HepG2 (cell line): ENCODE data around the gene LHFPL2. TPM values are rescaled to one million over a fixed set of nuclear protein-coding genes. Genes with fewer than 3 reads are reported as not detected.

Experiments used
- ARHGAP35 ChIP-seq: sonication (generic); formaldehyde crosslinking; IDR thresholded peaks from 2 replicates; pipeline ENCODE4 v1.9.0; 2022; ENCODE audit warnings: mild to moderate bottlenecking, inconsistent platforms, moderate library complexity, missing genetic modification reagents, borderline replicate concordance
- DNMT1 ChIP-seq: sonication (generic); formaldehyde crosslinking; IDR thresholded peaks from 2 replicates; pipeline ENCODE4 v1.5.1; 2020; ENCODE audit warnings: mild to moderate bottlenecking, missing genetic modification reagents
- KLF12 ChIP-seq: sonication (generic); formaldehyde crosslinking; IDR thresholded peaks from 2 replicates; pipeline ENCODE4 v1.4.0; 2020; ENCODE audit warnings: missing genetic modification reagents, borderline replicate concordance
- MEIS2 ChIP-seq: sonication (generic); formaldehyde crosslinking; IDR thresholded peaks from 2 replicates; pipeline ENCODE4 v1.9.0; 2021; ENCODE audit warnings: mild to moderate bottlenecking, missing genetic modification reagents
- MNT ChIP-seq: fragments of 450-650 bp; IDR thresholded peaks from 2 replicates; pipeline ENCODE4 v1.6.1; 2016
- SMAD3 ChIP-seq: sonication (generic); formaldehyde crosslinking; IDR thresholded peaks from 2 replicates; pipeline ENCODE4 v1.4.0; 2020; ENCODE audit warnings: missing genetic modification reagents
- SOX6 ChIP-seq, 2 experiments: fragments of 450-650 bp in 1 of 2; sonication (generic) in 1 of 2; formaldehyde crosslinking in 1 of 2; IDR thresholded peaks; 2 replicates each; pipeline versions ENCODE4 v1.4.0 to v1.6.1; 2017 to 2020; ENCODE audit warnings: antibody characterized with exemption in 1 of 2, mild to moderate bottlenecking in 1 of 2, missing genetic modification reagents in 1 of 2
- XRCC5 ChIP-seq: fragments of 200-400 bp; formaldehyde crosslinking; optimal IDR thresholded peaks from 2 replicates; pipeline ENCODE3; 2017; ENCODE audit warnings: mild to moderate bottlenecking, low read length
- ZBTB25 ChIP-seq: IDR thresholded peaks from 2 replicates; pipeline ENCODE4 v1.6.1; 2018; ENCODE audit warnings: missing genetic modification reagents
- ZBTB39 ChIP-seq: sonication (generic); formaldehyde crosslinking; IDR thresholded peaks from 2 replicates; pipeline ENCODE4 v1.5.0; 2020; ENCODE audit warnings: missing genetic modification reagents
- ZBTB44 ChIP-seq: sonication (generic); formaldehyde crosslinking; IDR thresholded peaks from 2 replicates; pipeline ENCODE4 v1.4.0; 2020; ENCODE audit warnings: missing genetic modification reagents
- ZBTB7B ChIP-seq: sonication (generic); formaldehyde crosslinking; IDR thresholded peaks from 2 replicates; pipeline ENCODE4 v1.4.0; 2020; ENCODE audit warnings: missing genetic modification reagents
- ZFP90 ChIP-seq: sonication (generic); formaldehyde crosslinking; IDR thresholded peaks from 2 replicates; pipeline ENCODE4 v1.8.0; 2022; ENCODE audit warnings: missing genetic modification reagents, mild to moderate bottlenecking, inconsistent platforms, borderline replicate concordance
- ZNF235 ChIP-seq: sonication (generic); formaldehyde crosslinking; IDR thresholded peaks from 2 replicates; pipeline ENCODE4 v1.8.1; 2023; ENCODE audit warnings: mild to moderate bottlenecking, missing genetic modification reagents, borderline replicate concordance
- ZNF24 ChIP-seq: fragments of 450-650 bp; IDR thresholded peaks from 2 replicates; pipeline ENCODE4 v1.6.1; 2017; ENCODE audit warnings: antibody characterized with exemption, mild to moderate bottlenecking
- ZNF350 ChIP-seq: sonication (generic); formaldehyde crosslinking; IDR thresholded peaks from 2 replicates; pipeline ENCODE4 v1.4.0; 2020; ENCODE audit warnings: mild to moderate bottlenecking, low read depth, missing genetic modification reagents, borderline replicate concordance
- ZNF557 ChIP-seq: sonication (generic); formaldehyde crosslinking; IDR thresholded peaks from 2 replicates; pipeline ENCODE4 v1.4.0; 2020; ENCODE audit warnings: missing genetic modification reagents
- ZNF629 ChIP-seq: sonication (generic); formaldehyde crosslinking; conservative IDR thresholded peaks from 2 replicates; pipeline ENCODE4 v1.5.0; 2020; ENCODE audit warnings: missing genetic modification reagents
- ZNF639 ChIP-seq: conservative IDR thresholded peaks from 2 replicates; pipeline ENCODE4 v1.6.1; 2018; ENCODE audit warnings: missing genetic modification reagents
- ZNF737 ChIP-seq: sonication (generic); formaldehyde crosslinking; IDR thresholded peaks from 2 replicates; pipeline ENCODE4 v1.5.0; 2020; ENCODE audit warnings: missing genetic modification reagents, mild to moderate bottlenecking, borderline replicate concordance
- ZNF746 ChIP-seq: sonication (generic); formaldehyde crosslinking; IDR thresholded peaks from 2 replicates; pipeline ENCODE4 v1.8.0; 2022; ENCODE audit warnings: mild to moderate bottlenecking, missing genetic modification reagents
- ZSCAN29 ChIP-seq: sonication (generic); formaldehyde crosslinking; conservative IDR thresholded peaks from 2 replicates; pipeline ENCODE4 v1.4.0; 2020; ENCODE audit warnings: mild to moderate bottlenecking, missing genetic modification reagents
- polyA plus RNA-seq, 8 experiments: library from polyadenylated mRNA; depleted of rRNA in 3 of 8; stranded (reverse) in 7 of 8; unstranded in 1 of 8; fragments of >200 nt; fragmentation: Illumina TruSeq in 4 of 8; extraction: Trizol in 4 of 8; gene quantifications; 2 replicates each; pipeline versions ENCODE4 v1.2.1 to v1.2.3, GENCODE V29; 2011 to 2016; ENCODE audit warnings: low read depth in 4 of 8, missing spikeins in 1 of 8, mixed read lengths in 1 of 8; ENCODE audit not compliant: insufficient read depth in 1 of 8
- total RNA-seq, 5 experiments: library from RNA; depleted of rRNA; stranded (reverse); fragments of >200 nt; fragmentation: Illumina TruSeq; extraction: Trizol; gene quantifications; 2 replicates each; pipeline ENCODE4 v1.2.3, GENCODE V29; 2016; ENCODE audit warnings: low read depth in 1 of 5

The LHFPL2 gene
- total and polyA plus RNA-seq, 2 of the 13 experiments (the other 11 are each of a cell fraction or from before 2014, with no cell fraction given), result 6.0 to 20.0 TPM

GRCh38 chr5:78640662-78641474 is 7.7 kb downstream of the LHFPL2 start (continued):
- no peak for TF ChIP-seq ZBTB39 (CRISPR knock-in tag)
- no peak for TF ChIP-seq MEIS2 (CRISPR knock-in tag)
- TF ChIP-seq ZBTB25 (CRISPR knock-in tag), result no peak
- no peak for TF ChIP-seq ZNF24
- no peak for TF ChIP-seq ZSCAN29 (CRISPR knock-in tag)
- no peak for TF ChIP-seq ZNF350 (CRISPR knock-in tag)
- TF ChIP-seq ZBTB7B (CRISPR knock-in tag), result no peak
- no peak for TF ChIP-seq ARHGAP35 (CRISPR knock-in tag)
- TF ChIP-seq ZBTB44, result no peak
- 0 out of 2 replicates have a peak, but pooled peaks have one; percentile 16 for TF ChIP-seq ZNF557 (CRISPR knock-in tag)
- no peak for TF ChIP-seq ZNF746 (CRISPR knock-in tag)
- TF ChIP-seq XRCC5, result no peak
- 0 out of 2 replicates have a peak, but pooled peaks have one; percentile 40 for TF ChIP-seq KLF12
- no peak for TF ChIP-seq ZNF639 (CRISPR knock-in tag)
- TF ChIP-seq ZNF235, result no peak
- TF ChIP-seq ZNF737 (CRISPR knock-in tag), result no peak
- TF ChIP-seq MNT, result no peak
- no peak for TF ChIP-seq DNMT1
- no peak for TF ChIP-seq SOX6 (IDR thresholded peaks at IDR 0.05)
- peak; percentile 67 for TF ChIP-seq SOX6 (CRISPR knock-in tag; IDR thresholded peaks at IDR 0.05)
- TF ChIP-seq ZNF629 (CRISPR knock-in tag), result no peak; the same call in 1 of the 2 replicates
- no peak; the same call in 1 of the 2 replicates for TF ChIP-seq SMAD3 (CRISPR knock-in tag)
- TF ChIP-seq ZFP90 (CRISPR knock-in tag), result no peak
